K562 (cell line): ENCODE measurements around the gene RBM12. TPM values are rescaled to one million over a fixed set of nuclear protein-coding genes. Genes with fewer than 3 reads are reported as not detected.
A peak's percentile ranks its signal among the peaks of the same experiment; 100 is the strongest.

Experiments
- ARID4B ChIP-seq: sonication (generic); formaldehyde crosslinking; IDR thresholded peaks from 2 replicates; pipeline ENCODE4 v1.8.0; 2022; ENCODE audit warnings: mild to moderate bottlenecking, missing genetic modification reagents
- CHD2 ChIP-seq: IDR thresholded peaks from 2 replicates; pipeline ENCODE4 v1.6.1; 2011; ENCODE audit warnings: low read depth, low read length
- FOXO4 ChIP-seq: fragments of 450-650 bp; formaldehyde crosslinking; IDR thresholded peaks from 2 replicates; pipeline ENCODE4 v1.4.0; 2020; ENCODE audit warnings: mild to moderate bottlenecking, moderate library complexity
- GATAD2A ChIP-seq: fragments of 450-650 bp; IDR thresholded peaks from 2 replicates; pipeline ENCODE4 v1.6.1; 2017
- MXD1 ChIP-seq: fragments of 250-450 bp; sonication (Bioruptor Pico); IDR thresholded peaks from 2 replicates; pipeline ENCODE4 v1.8.0; 2021; ENCODE audit warnings: borderline replicate concordance, mild to moderate bottlenecking, moderate library complexity; ENCODE audit not compliant: poor library complexity, severe bottlenecking
- PBX2 ChIP-seq, 2 experiments: IDR thresholded peaks in 1 of 2; conservative IDR thresholded peaks in 1 of 2; 2 replicates each; pipeline ENCODE4 v1.6.1; 2016; ENCODE audit warnings: low read depth in 2 of 2, mild to moderate bottlenecking in 1 of 2, missing compliant biosample characterization in 1 of 2, missing genetic modification characterization in 1 of 2, moderate library complexity in 1 of 2
- TBP ChIP-seq: optimal IDR thresholded peaks from 2 replicates; pipeline ENCODE3; 2011; ENCODE audit warnings: low read depth, low read length, improper control_type of control experiment
- THAP7 ChIP-seq: fragments of 250-450 bp; sonication (Bioruptor Pico); IDR thresholded peaks from 2 replicates; pipeline ENCODE4 v1.5.0; 2021
- ZNF253 ChIP-seq: fragments of 250-450 bp; sonication (Bioruptor Pico); conservative IDR thresholded peaks from 2 replicates; pipeline ENCODE4 v1.6.1; 2021; ENCODE audit warnings: mild to moderate bottlenecking
- polyA plus RNA-seq, 8 experiments: library from polyadenylated mRNA; depleted of rRNA in 4 of 8; stranded (reverse) in 5 of 8; unstranded in 3 of 8; fragments of >200 nt; fragmentation: Nextera tagmentation in 2 of 8; fragmentation: Illumina TruSeq in 1 of 8; extraction: Ambion mirVana in 2 of 8; extraction: Trizol in 1 of 8; gene quantifications; 2 replicates each; pipeline versions ENCODE4 v1.2.1 to v1.2.3, GENCODE V29; 2011 to 2014; ENCODE audit warnings: inconsistent platforms in 1 of 8, missing spikeins in 1 of 8
- total RNA-seq, 7 experiments: library from RNA; depleted of rRNA in 6 of 7; stranded (reverse); fragments of >200 nt in 6 of 7; fragmentation: Illumina TruSeq in 2 of 7; extraction: Trizol in 2 of 7; gene quantifications; 2 replicates each; pipeline versions ENCODE4 v1.2.1 to v1.2.3, GENCODE V29; 2011 to 2021; ENCODE audit warnings: low replicate concordance in 1 of 7
- TF ChIP-seq, protein P1 (sequence below), 2 experiments: fragments of 450-650 bp in 1 of 2; sonication (generic) in 1 of 2; formaldehyde crosslinking; conservative IDR thresholded peaks; 2 replicates each; pipeline versions ENCODE4 v1.4.0 to v1.8.1; 2020 to 2022; ENCODE audit warnings: mild to moderate bottlenecking in 1 of 2, missing genetic modification reagents in 1 of 2
- TF ChIP-seq, protein P2 (sequence below): fragments of 450-650 bp; formaldehyde crosslinking; IDR thresholded peaks from 2 replicates; pipeline ENCODE4 v1.4.0; 2022; ENCODE audit warnings: missing genetic modification characterization

RBM12 gene
- total and polyA plus RNA-seq, 9 of the 15 experiments (the other 6 are each of a cell fraction or from before 2014, with no cell fraction given), result 5.0 to 162 (median 73.3) TPM

DNA sequence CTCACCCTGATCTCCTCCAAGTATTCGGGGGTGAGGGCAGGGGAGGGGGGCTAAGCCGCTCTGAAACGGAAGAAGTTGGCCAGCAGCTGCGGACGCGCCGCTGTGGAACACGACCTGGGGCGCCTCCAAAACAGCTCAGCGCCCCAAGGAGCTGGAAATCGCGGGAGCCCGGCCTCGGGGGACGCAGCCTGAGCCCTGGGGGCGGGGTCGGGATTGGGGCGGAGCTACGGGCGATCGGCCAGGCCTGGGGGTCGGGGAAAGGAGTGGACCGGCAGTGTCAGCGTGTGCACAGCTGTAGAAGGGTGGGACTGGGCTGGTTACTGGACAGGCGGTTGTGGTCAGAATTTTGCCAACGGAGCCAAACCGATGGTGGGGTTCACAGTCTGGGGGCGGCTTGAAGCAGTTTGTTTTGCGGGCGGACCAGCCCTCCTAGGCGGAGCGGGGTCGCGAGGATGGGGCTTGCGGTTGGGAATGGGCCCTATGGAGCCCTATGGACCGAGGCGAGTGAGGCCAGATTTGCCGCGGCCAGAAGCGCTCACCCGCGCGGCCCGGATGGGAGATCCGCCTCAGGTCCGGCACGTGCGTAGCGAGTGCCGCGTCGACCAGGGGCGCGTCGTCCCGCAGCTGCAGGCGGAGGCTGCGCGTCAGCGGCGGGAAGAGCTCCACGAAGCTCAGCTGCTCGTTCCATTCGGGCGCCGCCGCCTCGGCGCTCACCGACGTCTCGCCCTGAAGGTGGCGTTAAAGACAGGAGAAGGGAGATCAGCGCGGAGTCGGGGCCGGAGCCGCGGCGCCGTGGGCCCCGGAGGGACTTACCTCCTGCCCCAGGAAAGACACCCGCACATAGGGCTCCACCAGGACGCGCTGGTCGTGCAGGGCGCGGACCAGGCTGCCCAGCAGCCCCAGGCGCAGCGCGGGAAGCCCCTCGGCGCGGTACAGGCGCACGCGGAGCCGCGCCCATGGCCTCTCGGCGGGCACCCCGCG is 63.4 kb downstream of the RBM12 start (continued):
- TF ChIP-seq ARID4B (CRISPR knock-in tag) (peak; percentile 72), FOXO4 (CRISPR knock-in tag) (no peak), GATAD2A (peak; percentile 53; the same call in 1 of the 2 replicates), PBX2 (CRISPR knock-in tag; IDR thresholded peaks at IDR 0.05; ENCODE audit: low read depth) (no peak), PBX2 (tag; conservative IDR thresholded peaks at IDR 0.05; ENCODE audit: low read depth) (no peak), ZNF253 (no peak), TBP (peak; percentile 43), CHD2 (no peak), MXD1 (CRISPR knock-in tag) (no peak), THAP7 (no peak)
- TF ChIP-seq, protein P1, sequence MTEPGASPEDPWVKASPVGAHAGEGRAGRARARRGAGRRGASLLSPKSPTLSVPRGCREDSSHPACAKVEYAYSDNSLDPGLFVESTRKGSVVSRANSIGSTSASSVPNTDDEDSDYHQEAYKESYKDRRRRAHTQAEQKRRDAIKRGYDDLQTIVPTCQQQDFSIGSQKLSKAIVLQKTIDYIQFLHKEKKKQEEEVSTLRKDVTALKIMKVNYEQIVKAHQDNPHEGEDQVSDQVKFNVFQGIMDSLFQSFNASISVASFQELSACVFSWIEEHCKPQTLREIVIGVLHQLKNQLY (CRISPR knock-in tag; conservative IDR thresholded peaks at IDR 0.05), result peak in 1 of 2 experiments; percentile 95; a peak in 2 of 4 replicates
- TF ChIP-seq, protein P2, sequence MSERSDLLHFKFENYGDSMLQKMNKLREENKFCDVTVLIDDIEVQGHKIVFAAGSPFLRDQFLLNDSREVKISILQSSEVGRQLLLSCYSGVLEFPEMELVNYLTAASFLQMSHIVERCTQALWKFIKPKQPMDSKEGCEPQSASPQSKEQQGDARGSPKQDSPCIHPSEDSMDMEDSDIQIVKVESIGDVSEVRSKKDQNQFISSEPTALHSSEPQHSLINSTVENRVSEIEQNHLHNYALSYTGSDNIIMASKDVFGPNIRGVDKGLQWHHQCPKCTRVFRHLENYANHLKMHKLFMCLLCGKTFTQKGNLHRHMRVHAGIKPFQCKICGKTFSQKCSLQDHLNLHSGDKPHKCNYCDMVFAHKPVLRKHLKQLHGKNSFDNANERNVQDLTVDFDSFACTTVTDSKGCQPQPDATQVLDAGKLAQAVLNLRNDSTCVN (CRISPR knock-in tag), result no peak
